DOHH2 (cell line): Measurements from ENCODE around the gene RIPK1.

Source experiments
- CTCF ChIP-seq: fragments of 200-600 bp; sonication (generic); IDR thresholded peaks from one replicate; pipeline ENCODE4 v1.5.1; 2014; ENCODE audit warnings: antibody characterized with exemption, mild to moderate bottlenecking, low read depth, low read length; ENCODE audit not compliant: poor library complexity, severe bottlenecking
- EZH2phosphoT487 ChIP-seq: fragments of 200-600 bp; sonication (generic); IDR thresholded peaks from 2 replicates; pipeline ENCODE4 v1.6.1; 2017; ENCODE audit warnings: borderline replicate concordance, mild to moderate bottlenecking, antibody characterized with exemption, low read length, moderate library complexity, mixed read lengths

GRCh38 chr6:3085074-3085473 lies 16.8 kb downstream of the RIPK1 start:
- no peak for TF ChIP-seq CTCF
- no peak for TF ChIP-seq EZH2phosphoT487
